HG03103 (cell line): ENCODE measurements around the gene OTOGL.

ENCODE experiments used
- ATAC-seq: cut with Tn5 transposase; IDR thresholded peaks from one replicate; pipeline ENCODE4 v1.9.1; 2021; ENCODE audit warnings: low read depth; ENCODE audit not compliant: unreplicated experiment

Gene OTOGL

GRCh38 chr12:80175307-80175930, 76.1 kb downstream of the OTOGL start:
- no peak for ATAC-seq

GRCh38 chr12:80176706-80177105, 77.4 kb downstream of the OTOGL start:
- no peak for ATAC-seq

- ATAC-seq = peak; percentile 79
Observed at GRCh38 chr12:80178846-80179245, 79.5 kb downstream of the OTOGL start.

- no peak for ATAC-seq
Observed at GRCh38 chr12:80183939-80184338, 84.6 kb downstream of the OTOGL start.

- no peak for ATAC-seq
Observed at GRCh38 chr12:80184926-80185325, 85.6 kb downstream of the OTOGL start.

DNA sequence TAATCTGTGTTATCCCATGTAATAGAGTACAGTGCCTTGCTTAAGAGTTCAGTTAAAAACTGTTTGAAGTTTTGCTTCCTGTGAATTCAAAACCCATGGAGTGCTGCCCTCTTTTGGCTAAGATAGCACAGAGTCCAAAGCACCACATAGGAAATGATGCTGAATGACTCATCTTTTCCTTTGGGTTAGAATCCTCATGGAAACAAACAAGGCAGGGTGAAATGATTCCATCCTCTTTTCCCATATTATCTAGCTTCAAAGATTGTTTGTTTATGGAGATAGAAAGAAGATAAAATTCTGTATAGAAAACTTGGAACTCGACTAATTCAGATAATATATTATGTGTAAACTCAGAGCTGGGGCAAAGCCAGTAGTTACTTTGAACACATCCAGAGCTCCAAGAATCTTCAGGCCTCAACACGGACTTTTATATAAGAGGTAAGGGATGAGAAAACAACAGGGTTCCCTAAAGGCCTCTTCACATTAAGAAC, 87.4 kb downstream of the OTOGL start:
- peak; percentile 50 for ATAC-seq

GRCh38 chr12:80187660-80188090, 88.3 kb downstream of the OTOGL start:
- no peak for ATAC-seq

GRCh38 chr12:80188576-80188975, 89.2 kb downstream of the OTOGL start:
- ATAC-seq = no peak

- ATAC-seq = no peak
Observed at GRCh38 chr12:80189241-80189640, 89.9 kb downstream of the OTOGL start.

DNA sequence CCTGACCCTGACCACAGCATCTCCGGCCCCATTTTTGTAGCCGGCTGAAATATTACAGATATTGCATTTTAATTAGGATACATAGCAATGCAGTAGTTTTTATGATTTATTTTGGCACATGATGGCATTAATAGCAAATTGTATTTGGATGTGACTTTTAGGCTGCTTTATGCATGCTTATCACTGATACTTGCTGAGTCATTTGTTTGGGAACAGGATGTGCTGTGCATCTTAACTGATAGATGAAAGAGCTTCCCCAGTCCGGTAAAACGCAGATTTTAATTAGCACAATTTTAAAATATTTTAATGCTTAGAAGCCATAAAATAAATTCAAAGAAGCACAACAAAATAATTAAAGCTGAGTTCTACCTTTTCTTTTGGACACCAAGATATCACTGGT, 90.7 kb downstream of the OTOGL start:
- ATAC-seq = no peak

GRCh38 chr12:80192087-80192486, 92.8 kb downstream of the OTOGL start:
- ATAC-seq = no peak

- no peak for ATAC-seq
Observed at GRCh38 chr12:80193865-80194264, 94.5 kb downstream of the OTOGL start.

- ATAC-seq = peak; percentile 65
Observed at GRCh38 chr12:80195074-80195726, 95.9 kb downstream of the OTOGL start.

DNA sequence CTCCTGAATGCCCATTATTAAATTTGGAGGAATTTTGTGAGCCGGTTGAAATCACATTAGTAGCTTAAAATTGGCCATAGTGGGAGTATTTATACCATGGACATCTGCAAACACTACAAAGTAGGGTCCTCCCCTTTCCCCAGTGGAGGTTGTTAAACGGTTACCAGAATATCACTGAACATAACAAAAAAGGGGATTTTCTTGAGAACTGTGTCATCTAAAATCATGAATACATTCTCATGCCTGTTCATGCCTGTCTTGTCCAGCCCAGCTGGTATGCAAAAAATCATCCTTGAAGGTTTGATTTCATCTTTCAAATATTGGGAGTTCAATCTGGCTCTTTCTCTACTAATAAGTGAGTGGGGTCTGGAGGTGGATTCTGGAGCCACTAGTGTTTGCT, 96.4 kb downstream of the OTOGL start:
- ATAC-seq = no peak

GRCh38 chr12:80196419-80196818, 97.1 kb downstream of the OTOGL start:
- no peak for ATAC-seq

DNA sequence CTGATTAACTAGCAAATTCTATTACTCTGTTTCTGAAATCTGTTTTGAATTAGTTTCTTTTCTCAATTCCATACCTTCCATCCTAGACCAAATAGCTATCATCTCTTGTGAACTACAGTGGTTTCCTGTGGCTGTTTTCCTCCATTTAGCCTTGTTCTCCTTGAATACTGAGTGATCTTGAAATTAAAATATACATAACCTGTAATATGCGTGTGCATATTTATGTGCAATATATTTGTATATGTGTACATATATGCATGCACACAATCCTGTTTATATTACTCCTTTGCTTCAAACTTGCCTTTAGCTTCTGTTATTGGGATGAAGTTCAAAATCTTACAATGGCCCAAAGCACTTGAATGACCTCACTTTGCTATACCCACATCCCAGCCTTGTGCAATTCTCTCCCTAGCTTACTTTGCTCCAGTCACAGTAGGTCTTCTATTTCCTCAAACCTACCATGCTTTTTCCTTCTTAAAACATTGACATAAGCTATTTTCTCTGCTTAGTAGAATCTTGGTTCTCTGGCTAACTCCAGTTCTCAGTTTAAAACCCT, 99.5 kb downstream of the OTOGL start:
- no peak for ATAC-seq

GRCh38 chr12:80199931-80200330, 100.6 kb downstream of the OTOGL start:
- no peak for ATAC-seq

DNA sequence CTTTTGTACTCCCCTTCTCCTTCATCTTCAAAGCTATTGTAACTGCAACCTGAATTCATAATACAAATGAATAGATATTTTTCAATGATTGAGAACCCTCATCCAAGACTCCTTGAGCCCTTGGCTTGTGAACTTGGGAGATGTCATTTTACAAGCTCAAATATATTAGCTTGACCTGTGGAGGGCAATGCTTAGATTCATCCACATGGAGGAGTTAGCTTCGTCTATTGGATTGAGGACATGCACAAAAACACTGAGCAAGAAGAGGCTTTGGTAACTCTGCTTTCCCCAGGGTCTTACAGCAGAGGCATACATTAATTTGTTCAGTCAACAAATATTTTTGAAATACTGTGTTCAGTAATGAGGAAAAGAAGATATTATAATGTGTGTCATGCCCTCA, 101.1 kb downstream of the OTOGL start:
- ATAC-seq = no peak

DNA sequence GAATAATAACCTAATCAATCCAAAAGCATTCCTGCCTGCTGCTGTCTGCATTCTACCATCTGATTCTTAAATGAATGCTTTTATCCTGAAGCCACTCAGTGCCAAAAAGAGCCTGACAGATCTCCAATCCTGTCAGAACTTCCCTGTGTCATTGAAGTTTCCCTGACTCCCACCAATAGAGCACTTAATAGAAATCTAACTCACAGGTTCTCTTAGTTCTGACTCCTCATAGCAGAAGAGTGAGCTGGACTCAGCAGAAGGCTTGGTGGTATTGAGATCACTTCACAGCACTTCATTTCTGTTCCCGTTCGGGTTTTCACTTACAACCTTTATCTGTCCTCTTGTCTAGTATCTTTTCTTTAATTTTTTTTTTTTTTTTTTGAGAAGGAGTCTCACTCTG, 102.6 kb downstream of the OTOGL start:
- ATAC-seq = no peak

- no peak for ATAC-seq
Observed at GRCh38 chr12:80205960-80206359, 106.6 kb downstream of the OTOGL start.

DNA sequence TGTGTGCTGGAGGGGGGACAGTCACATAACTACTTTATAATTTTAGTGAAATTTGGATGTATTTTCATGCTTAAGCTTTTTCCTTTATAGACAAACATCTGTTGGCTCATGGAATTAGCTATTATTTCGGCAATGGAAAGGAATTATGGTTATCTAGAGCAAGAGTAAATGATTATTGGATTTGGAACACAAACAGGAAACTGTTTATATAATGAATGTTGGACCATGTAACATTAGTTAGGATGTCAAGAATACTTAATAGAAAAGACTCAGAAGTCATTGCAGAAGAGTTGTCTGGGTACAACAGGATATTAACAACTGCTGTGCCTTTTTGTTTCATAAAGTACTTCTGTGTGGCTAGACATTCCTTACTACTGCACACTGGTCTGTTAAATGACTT, 108.7 kb downstream of the OTOGL start:
- no peak for ATAC-seq

- ATAC-seq = no peak
Observed at GRCh38 chr12:80211671-80212070, 112.3 kb downstream of the OTOGL start.
